NCI-H2107 treated with DMSO at 0.1 percent for 48 hours (cell line): ENCODE results near the gene CENPN.

Experiments
- DNase-seq: peaks from one replicate; lab custom pipeline; 2025; ENCODE audit not compliant: unreplicated experiment; lab: John Stamatoyannopoulos, UW

The CENPN gene

GRCh38 chr16:81077076-81077940 is 70.3 kb downstream of the CENPN start, which contains the start of gene C16orf46:
Gene C16orf46 (minus strand): TSS chr16:81077238. CDS start chr16:81063955, 13,283 bp downstream.
- DNase-seq: peak; percentile 81

DNA sequence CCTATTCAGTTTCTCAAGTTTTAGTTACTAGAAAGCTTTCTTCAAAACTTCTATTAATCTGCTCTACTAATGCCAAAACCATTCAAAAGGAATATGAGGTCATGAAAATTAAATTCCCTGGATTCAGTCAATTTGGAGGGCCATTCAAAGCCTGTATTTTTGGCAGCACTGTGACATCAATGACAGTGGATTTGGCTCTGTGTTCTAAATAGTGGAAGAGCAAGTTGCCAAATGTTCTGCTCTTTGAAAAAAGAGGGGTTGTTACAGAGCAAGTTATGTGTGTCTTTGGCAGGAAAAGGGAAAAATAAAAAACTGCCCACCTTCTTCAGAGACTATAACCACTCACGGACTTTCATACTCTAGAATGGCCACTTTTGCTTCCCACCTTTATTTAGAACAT is 73.2 kb downstream of the CENPN start:
- DNase-seq: no peak

DNA sequence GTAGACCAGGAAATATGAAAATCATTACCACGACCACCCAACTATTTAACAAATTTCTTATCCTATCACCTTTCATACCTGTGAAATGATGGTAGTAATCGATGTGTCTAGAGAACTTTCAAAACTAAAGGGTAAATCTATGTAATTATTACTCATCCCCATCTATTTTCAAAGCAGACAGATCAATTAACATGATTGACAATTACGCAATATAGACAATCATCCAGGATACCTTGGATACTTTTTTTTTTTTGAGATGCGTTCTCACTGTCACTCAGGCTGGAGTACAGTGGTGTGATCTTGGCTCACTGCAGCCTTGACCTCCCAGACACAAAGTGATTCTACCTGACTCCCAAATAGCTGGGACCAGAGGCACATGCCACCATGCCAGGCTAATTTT is 74.0 kb downstream of the CENPN start:
- no peak for DNase-seq
